Measurements from ENCODE around the gene ACACB. TPM values are rescaled to one million over a fixed set of nuclear protein-coding genes. Genes with fewer than 3 reads are reported as not detected.

The ACACB gene
- total RNA-seq, 1 experiment from 2014 or later = 20.0 TPM

- peak; percentile 33 for DNase-seq (ENCODE audit: low spot score)
- H3K36me3 Mint-ChIP-seq = 0 out of 2 replicates have a peak, but pooled peaks cover 4% of the 10 kb centered on the region
- H3K4me1 Mint-ChIP-seq = peaks cover 7% of the 10 kb centered on the region
- H3K27me3 Mint-ChIP-seq (ENCODE audit: low read depth) = peaks cover 79% of the 10 kb centered on the region
- TF ChIP-seq USF2 (CRISPR knock-in tag; IDR thresholded peaks at IDR 0.05) = no peak
- 0 out of 2 replicates have a peak, but pooled peaks have one; percentile 21 for TF ChIP-seq CREM (CRISPR knock-in tag; IDR thresholded peaks at IDR 0.05)
- TF ChIP-seq, protein P1, sequence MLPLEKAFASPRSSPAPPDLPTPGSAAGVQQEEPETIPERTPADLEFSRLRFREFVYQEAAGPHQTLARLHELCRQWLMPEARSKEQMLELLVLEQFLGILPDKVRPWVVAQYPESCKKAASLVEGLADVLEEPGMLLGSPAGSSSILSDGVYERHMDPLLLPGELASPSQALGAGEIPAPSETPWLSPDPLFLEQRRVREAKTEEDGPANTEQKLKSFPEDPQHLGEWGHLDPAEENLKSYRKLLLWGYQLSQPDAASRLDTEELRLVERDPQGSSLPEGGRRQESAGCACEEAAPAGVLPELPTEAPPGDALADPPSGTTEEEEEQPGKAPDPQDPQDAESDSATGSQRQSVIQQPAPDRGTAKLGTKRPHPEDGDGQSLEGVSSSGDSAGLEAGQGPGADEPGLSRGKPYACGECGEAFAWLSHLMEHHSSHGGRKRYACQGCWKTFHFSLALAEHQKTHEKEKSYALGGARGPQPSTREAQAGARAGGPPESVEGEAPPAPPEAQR (CRISPR knock-in tag; IDR thresholded peaks at IDR 0.05) = no peak
- TF ChIP-seq ZBTB43 (CRISPR knock-in tag; IDR thresholded peaks at IDR 0.05) = no peak
- TF ChIP-seq ARID4B (CRISPR knock-in tag; IDR thresholded peaks at IDR 0.05; ENCODE audit: borderline replicate concordance) = no peak
- no peak for TF ChIP-seq SOX15 (CRISPR knock-in tag; IDR thresholded peaks at IDR 0.05)
- no peak for TF ChIP-seq TEAD1 (CRISPR knock-in tag; IDR thresholded peaks at IDR 0.05)
- no peak for TF ChIP-seq ERG (CRISPR knock-in tag; IDR thresholded peaks at IDR 0.05)
- no peak for TF ChIP-seq ATF2 (CRISPR knock-in tag; IDR thresholded peaks at IDR 0.05; ENCODE audit: borderline replicate concordance, low read depth)
- no peak for TF ChIP-seq GRHL2 (CRISPR knock-in tag; IDR thresholded peaks at IDR 0.05; ENCODE audit: insufficient replicate concordance, severe bottlenecking)
- 0 out of 2 replicates have a peak, but pooled peaks have one; percentile 22 for TF ChIP-seq E2F5 (CRISPR knock-in tag; IDR thresholded peaks at IDR 0.05)
- no peak overlapping the region for H3K27ac Mint-ChIP-seq
- peak overlapping the region; percentile 88 for H3K4me3 Mint-ChIP-seq
- H3K9me3 Mint-ChIP-seq = no peaks in the 10 kb centered on the region
- ChIA-PET CTCF (interaction anchor here (0.6 to 1.9 kb wide), 4 partner anchors 36 to 178 kb away, joined by 3 to 8 read pairs (median 4); no protein-coding TSS in a partner anchor), POLR2A (no interaction called here)
- peak; percentile 52 for ATAC-seq
These were observed 193.2 kb downstream of the ACACB start for GRCh38 chr12:109309381-109310246.
